GM19372 (cell line): ENCODE results near the gene MPRIP.

Experiments
- ATAC-seq: cut with Tn5 transposase; IDR thresholded peaks from one replicate; pipeline ENCODE4 v1.9.1; 2021; ENCODE audit warnings: mild to moderate bottlenecking, low read depth, moderate library complexity; ENCODE audit not compliant: unreplicated experiment

Gene MPRIP

DNA sequence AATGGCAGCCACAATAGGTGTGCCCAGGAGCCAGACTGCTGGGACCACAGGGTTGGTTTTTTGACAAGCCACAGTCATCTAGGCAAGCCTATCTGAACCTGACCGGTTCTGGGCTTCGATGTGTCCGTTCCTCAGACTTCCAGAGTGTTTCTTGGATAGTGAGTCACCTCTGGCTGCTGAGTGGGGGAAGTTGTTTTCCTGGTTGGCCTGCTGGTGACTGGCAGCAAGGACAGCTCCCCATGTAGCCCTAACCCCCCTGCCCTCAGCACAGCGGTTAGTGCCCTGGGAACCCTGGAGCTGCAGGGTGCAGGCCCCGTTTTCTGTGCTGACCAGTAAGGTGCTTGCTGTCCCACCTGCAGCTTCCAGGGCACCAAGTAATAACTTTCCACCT, 98.3 kb downstream of the MPRIP start:
- ATAC-seq: no peak

DNA sequence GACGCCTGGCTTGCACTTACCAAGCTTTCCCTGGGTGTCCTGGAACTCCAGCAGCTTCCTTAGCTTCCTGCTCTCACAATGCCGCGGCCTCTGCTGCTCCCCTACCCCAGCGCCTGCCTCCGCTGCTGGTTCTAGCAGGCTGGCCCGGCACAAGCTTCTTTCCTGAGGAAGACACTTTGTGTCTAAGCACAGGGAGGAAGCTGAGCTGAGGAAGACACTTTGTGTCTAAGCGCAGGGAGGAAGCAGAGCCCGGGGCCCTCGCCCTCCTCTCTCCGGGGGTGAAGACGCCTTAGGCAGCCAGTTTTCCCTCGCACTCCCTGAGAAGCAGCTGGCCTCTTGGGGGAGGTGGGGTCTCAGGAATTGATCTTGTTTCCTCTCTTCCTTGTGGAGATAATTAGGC, 99.0 kb downstream of the MPRIP start:
- ATAC-seq: no peak

GRCh38 chr17:17141860-17142552, 99.7 kb downstream of the MPRIP start:
- no peak for ATAC-seq

DNA sequence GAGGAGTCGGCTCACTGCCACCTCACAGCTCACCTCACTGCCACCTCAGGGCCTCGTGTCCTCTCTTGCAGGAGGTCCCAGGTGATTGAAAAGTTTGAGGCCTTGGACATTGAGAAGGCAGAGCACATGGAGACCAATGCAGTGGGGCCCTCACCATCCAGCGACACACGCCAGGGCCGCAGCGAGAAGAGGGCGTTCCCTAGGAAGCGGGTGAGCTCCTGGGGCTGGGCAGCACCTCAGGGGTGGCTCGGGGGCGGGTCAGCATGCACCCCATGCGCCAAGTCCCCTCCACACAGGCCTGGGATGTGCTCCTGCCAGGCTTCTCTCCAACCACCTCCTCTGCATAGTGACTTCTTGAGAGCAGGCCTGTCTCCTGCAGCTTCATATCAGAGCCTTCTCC, 100.3 kb downstream of the MPRIP start:
- ATAC-seq: no peak

DNA sequence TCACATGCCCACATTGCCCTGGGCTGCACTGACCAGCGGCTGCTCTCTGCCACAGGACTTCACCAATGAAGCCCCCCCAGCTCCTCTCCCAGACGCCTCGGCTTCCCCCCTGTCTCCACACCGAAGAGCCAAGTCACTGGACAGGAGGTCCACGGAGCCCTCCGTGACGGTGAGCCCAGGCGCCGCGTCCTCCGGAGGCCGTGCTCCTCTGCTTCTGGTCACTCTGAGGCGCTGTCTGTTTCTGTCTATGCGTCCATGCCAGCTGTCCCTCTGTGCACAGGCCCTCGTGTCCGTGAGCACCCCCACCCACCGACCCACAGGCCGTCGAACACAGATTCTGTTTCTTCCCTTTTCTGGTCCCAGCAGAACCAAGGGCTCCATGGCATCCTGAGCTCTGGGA, 101.2 kb downstream of the MPRIP start:
- ATAC-seq: no peak

- no peak for ATAC-seq
These were observed 101.8 kb downstream of the MPRIP start for GRCh38 chr17:17144061-17144460.

DNA sequence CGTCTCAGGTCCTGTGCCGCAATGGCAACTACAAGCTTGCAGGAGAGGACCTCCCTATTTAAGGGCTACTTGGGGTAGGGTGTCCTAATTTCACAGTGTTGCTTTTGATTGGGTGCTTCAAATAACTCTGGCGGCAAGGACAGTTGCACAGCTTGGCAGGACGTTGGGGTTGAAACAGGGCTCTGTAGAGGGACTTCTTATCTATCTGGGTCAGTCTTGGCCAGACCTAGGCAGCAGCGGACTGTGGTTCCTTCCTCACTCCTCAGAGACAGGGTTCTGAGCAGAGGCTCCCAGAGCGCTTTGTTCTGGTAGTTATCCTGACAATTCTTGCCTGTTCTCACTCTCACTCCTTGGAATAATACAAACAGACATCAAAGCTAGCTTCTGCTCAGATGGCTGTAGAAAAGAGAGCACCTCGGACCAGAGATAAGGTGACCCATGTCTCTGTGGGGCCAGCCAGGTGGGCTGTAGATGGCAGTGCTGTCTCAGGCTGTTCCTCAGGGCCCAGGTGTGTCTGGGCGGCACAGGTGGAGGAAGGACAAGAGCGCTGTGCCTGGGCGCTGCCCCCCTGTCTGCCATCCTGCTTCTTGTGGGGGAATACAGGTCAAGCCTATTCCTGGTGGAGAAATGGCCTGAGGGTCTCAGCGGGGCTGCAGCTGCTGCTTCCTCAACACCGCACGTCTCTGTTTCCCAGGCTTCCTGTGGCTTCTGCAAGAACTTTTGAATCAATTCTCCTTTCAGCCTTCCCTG, 102.8 kb downstream of the MPRIP start:
- no peak for ATAC-seq

DNA sequence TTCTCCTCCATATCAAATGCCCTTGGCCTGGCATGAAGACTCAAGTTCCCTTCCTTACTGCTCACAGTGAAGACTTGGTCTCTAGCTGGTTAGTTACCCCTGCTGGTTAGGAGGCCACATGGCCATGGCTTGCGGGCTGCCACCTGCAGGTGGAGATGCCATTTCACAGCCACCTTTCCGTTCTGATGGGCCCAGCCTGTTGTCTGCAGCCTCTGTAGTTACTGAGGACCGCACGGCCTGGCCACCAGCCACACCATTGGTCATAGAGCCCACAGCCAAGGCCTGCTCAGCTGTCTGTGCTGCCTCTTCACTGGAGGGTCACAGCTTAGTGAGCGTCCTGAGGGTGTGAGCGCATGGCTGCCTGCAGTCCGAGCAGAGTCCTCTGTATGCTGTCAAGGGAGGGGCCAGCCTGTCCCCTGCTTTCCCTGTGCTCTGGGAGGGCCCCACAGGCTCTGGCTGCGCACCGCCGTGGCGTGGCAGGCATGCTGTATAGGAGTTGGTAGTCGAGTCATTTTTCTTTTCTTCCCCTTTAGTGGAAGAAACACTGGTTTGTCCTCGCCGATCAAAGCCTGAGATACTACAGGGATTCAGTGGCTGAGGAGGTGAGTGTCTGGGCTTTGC, 104.6 kb downstream of the MPRIP start:
- ATAC-seq: no peak

GRCh38 chr17:17147821-17148220, 105.6 kb downstream of the MPRIP start:
- no peak for ATAC-seq

DNA sequence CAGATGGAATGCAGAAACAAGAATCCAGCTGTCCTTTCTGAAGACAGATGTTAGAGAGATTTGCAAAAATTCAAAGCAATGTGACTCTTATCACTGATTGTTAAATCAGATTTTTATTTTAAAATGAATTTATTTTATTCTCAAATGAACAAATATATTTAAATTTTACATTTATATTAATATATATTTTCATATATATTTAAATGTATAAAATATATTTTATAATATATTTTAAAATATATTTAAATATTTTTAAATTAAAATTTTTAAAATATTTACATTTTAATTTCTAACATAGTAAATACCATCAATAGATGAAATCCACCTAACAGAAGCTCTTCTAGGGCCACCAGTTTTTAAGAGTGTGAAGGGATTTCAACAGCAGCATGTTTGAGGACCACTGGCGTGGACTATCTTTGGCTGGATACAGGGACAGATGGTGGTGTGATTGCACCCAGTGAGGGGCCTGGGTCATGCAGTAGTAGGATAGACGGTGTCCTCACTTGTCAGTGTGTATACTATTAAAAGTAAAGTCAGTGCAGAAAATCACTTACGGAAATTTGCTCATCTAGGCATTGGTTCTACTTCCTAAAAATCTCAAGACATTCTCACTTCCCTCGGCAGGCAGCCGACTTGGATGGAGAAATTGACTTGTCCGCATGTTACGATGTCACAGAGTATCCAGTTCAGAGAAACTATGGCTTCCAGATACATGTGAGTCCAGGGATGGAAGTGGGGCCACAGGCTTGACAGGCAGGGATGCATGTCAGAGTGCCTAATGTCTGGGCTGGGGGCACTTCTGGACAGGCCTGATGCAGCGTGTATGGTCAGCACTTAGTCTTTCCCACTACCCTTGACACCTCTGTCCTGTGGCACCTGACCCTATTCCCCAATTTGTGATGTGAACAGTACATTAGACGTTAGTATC, 107.5 kb downstream of the MPRIP start:
- no peak for ATAC-seq

DNA sequence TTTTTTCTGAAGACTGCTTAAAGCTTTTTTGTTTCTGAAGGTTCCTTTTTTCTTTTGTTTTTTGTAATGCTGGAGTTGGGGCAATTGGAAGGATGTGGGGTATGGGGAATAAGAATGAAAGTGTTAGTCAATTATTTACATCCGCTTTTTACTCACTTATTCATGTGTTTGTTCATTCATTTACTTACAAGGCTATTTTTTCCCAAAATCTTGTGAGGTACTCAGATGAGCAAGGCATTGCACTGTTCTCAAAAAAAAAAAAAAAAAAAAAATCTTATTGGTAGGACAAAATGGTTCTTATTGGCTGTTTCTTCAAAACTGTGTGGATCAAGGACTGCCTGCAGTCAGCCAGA, 108.2 kb downstream of the MPRIP start:
- no peak for ATAC-seq

- no peak for ATAC-seq
These were observed 108.8 kb downstream of the MPRIP start for GRCh38 chr17:17151055-17151454.

DNA sequence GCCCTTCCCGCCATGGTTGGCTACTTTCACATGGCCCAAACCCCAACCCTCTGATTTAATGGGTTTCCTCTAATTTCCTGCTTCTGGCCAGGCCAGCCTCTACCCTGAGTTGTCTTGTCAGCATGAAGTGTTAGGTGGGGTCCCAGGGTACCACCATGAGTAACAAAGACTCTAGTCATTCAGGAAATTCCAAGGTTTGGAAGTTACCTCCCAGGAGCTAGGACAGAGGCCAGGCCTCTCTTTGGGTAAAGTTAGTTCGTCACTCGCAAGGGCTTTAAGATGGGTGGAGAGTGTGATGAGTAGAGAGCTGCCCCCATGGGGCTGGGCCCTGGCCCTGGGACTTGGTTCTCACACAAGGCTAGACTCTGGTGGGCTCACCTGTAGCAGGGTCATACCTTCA, 109.3 kb downstream of the MPRIP start:
- ATAC-seq: no peak

DNA sequence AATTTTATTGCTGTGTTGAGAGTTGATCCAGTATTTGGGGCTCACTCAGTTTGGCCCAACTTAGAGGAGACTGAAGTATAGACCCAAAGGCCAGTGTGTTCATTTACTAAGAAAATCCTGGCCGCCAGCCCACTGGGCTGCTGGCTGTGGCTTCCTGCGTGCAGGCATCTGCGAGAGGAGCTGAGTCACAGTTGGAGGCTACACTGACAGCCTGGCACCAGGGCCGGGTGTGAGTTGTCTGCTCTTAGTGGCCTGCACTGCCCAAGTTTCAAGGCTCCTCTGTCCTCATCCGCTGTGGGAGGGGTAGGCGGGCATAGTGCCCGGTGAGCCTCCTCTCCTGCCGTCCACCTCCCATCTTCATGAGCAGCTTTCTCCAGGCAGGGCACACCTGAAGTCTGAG, 109.7 kb downstream of the MPRIP start:
- no peak for ATAC-seq

DNA sequence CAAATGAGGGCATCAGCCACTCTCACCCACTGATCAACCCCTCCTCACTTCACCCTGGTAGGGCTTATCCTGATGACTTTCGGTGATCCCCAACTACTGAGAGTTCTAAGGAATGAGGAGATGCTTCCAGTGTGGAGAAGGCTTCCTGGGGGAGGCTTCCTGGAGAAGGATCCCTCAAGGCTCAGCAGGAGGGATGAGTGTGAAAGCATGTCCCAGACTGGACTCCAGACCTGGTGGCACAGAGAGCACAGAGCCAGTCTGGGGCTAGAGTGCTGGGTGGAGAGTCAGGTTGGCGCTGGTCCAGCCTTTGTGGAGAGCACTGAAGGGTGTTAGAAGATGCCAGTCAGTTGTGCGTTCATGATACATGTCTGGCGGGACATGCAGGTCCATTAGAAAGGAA, 110.1 kb downstream of the MPRIP start:
- ATAC-seq: no peak

DNA sequence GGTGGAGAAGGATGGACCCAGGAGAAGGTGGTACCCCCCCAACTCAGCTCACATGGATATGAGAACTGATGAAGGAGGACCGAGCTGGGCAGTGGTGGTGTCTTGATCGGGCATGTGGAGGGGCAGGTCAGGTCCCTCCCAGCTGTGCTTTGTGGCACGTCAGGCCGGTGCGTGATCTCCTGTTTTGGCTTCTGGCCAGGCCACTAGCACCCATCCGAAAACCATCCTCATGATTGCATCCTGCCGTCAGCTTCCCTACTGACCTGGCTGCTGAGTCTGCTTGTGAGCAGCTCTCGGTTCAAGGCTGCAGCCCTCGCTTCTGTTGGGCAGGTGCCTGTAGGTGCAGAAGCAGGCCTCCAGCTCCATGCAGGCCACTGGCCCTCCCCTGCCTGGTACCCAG, 110.8 kb downstream of the MPRIP start:
- no peak for ATAC-seq

DNA sequence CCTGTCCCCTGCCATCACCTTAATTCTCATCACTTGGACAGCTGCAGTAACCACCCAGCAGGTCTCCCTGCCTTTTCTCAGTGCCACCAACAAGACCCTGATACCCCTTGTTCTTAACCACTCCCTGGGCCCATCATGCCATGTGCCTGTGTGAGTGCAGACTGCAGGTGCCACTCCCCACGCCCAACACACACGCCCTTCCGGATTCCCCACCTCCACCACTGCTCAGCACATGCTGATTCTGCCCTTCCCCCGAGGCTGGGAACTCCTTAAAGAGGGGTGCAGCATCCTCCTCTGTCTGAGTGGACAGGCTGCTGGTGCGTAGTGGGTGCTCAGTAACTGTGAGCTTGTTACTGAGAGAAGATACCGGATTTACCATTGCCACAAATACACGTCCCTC, 111.5 kb downstream of the MPRIP start:
- no peak for ATAC-seq

DNA sequence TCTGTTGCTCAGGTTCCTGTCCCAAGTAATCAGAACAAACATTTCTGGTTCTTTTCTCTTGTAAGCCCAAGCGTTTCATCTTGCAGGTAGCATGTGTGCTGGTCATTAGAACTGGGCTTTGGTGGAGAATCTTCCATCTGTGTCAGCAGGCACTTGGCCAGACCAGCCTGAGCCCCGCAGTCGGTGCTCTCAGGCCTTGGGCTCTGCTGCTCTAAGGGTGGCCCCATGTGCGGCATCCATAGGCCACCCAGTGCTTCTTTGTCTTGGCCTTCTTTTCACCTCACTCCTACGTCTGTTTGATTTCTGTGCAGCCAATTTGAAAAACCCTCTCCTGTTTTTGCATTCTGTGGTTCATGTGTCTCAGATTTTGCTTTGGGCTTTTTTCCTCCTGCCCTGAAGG, 112.3 kb downstream of the MPRIP start:
- ATAC-seq: no peak

- ATAC-seq: no peak
These were observed 112.7 kb downstream of the MPRIP start for GRCh38 chr17:17154981-17155380.

GRCh38 chr17:17155568-17155967, 113.3 kb downstream of the MPRIP start:
- ATAC-seq: no peak

DNA sequence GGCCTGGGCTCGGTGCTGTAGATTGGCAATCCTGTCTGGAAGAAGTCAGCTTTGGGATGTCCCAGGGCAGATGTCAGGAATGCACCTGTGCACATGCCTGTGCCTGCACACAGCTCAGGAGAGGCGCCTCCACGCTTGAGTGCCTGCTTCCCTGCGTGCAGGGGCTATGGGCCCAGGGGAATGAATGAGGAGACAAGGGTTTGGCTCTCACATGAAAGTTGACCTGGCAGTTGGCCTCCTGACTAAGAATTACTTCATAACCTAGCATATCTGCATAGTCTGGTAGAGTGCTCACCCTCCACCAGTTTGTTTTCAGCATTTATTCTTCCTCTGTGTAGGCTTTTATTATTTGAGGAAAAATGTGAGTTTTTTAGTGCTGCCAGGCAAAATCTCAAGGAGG, 113.8 kb downstream of the MPRIP start:
- ATAC-seq: no peak
